H1 (cell line): ENCODE measurements around the gene FOXL3.

Experiments
- EZH2 ChIP-seq: fragments of 200-600 bp; sonication (generic); IDR thresholded peaks from 2 replicates; pipeline ENCODE4 v1.7.1; 2012; ENCODE audit warnings: low read depth, mild to moderate bottlenecking, moderate library complexity, low read length, inconsistent platforms; ENCODE audit not compliant: severe bottlenecking
- GABPA ChIP-seq: IDR thresholded peaks from 2 replicates; pipeline ENCODE4 v1.6.1; 2011; ENCODE audit warnings: mild to moderate bottlenecking, low read length, moderate library complexity, borderline replicate concordance; ENCODE audit not compliant: insufficient read depth
- NRF1 ChIP-seq: IDR thresholded peaks from 2 replicates; pipeline ENCODE4 v1.6.1; 2011; ENCODE audit warnings: mild to moderate bottlenecking, low read depth, low read length, improper control_type of control experiment
- SP1 ChIP-seq: IDR thresholded peaks from 2 replicates; pipeline ENCODE4 v1.6.1; 2011; ENCODE audit warnings: low read depth, low read length
- TF ChIP-seq, protein P1 (sequence below): IDR thresholded peaks from 2 replicates; pipeline ENCODE4 v1.6.1; 2012; ENCODE audit warnings: low read length, inconsistent platforms

DNA sequence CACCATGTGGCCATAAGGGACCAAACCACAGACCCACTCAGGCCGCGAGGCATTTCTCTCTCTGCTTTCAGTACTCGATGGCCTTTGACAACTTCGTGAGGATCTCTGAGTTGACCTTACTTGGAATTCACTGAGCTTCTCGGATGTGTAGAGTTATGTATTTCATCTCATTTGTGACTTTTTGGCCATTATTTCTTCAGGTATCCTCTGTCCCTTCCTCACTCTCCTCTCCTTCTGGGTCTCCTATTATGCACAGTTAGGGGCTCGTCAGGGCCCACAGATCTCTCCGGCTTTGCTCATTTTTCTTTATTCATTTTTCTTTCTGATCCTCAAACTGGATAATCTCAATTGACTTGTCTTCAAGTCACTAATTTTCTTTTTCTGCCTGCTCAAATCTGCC, 16.6 kb upstream of the FOXL3 start:
- no peak for TF ChIP-seq GABPA
- TF ChIP-seq, protein P1, sequence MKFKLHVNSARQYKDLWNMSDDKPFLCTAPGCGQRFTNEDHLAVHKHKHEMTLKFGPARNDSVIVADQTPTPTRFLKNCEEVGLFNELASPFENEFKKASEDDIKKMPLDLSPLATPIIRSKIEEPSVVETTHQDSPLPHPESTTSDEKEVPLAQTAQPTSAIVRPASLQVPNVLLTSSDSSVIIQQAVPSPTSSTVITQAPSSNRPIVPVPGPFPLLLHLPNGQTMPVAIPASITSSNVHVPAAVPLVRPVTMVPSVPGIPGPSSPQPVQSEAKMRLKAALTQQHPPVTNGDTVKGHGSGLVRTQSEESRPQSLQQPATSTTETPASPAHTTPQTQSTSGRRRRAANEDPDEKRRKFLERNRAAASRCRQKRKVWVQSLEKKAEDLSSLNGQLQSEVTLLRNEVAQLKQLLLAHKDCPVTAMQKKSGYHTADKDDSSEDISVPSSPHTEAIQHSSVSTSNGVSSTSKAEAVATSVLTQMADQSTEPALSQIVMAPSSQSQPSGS = no peak
- TF ChIP-seq SP1 = no peak
- TF ChIP-seq EZH2 = no peak
- no peak for TF ChIP-seq NRF1
